GM18907 (cell line): Measurements from ENCODE around the gene TUBB2B.

Source experiments
- ATAC-seq: cut with Tn5 transposase; IDR thresholded peaks from one replicate; pipeline ENCODE4 v1.9.1; 2021; ENCODE audit warnings: mild to moderate bottlenecking, moderate library complexity; ENCODE audit not compliant: unreplicated experiment

TUBB2B gene

GRCh38 chr6:3235486-3235885, 8.0 kb upstream of the TUBB2B start:
- no peak for ATAC-seq

- ATAC-seq = no peak
Observed at GRCh38 chr6:3233904-3234303, 6.5 kb upstream of the TUBB2B start.

- ATAC-seq = no peak
Observed at GRCh38 chr6:3233321-3233720, 5.9 kb upstream of the TUBB2B start.

- no peak for ATAC-seq
Observed at GRCh38 chr6:3232017-3232945, 4.8 kb upstream of the TUBB2B start.

GRCh38 chr6:3231247-3232016, 4.0 kb upstream of the TUBB2B start:
- no peak for ATAC-seq

GRCh38 chr6:3230900-3231246, 3.4 kb upstream of the TUBB2B start:
- no peak for ATAC-seq

GRCh38 chr6:3230256-3230882, 2.9 kb upstream of the TUBB2B start:
- no peak for ATAC-seq

- ATAC-seq = no peak
Observed at GRCh38 chr6:3229566-3230178, 2.2 kb upstream of the TUBB2B start.

GRCh38 chr6:3228771-3229565, 1.5 kb upstream of the TUBB2B start:
- no peak for ATAC-seq

- ATAC-seq = no peak
Observed at GRCh38 chr6:3228046-3228671, 706 bp upstream of the TUBB2B start.

- ATAC-seq = no peak
Observed at GRCh38 chr6:3226481-3227362, 731 bp downstream of the TUBB2B start.

GRCh38 chr6:3226042-3226441, 1.4 kb downstream of the TUBB2B start:
- no peak for ATAC-seq

- no peak for ATAC-seq
Observed at GRCh38 chr6:3222506-3223038, 4.9 kb downstream of the TUBB2B start.

GRCh38 chr6:3221578-3221977, 5.9 kb downstream of the TUBB2B start:
- ATAC-seq = no peak

GRCh38 chr6:3220366-3220765, 7.1 kb downstream of the TUBB2B start:
- no peak for ATAC-seq

GRCh38 chr6:3218266-3218665, 9.2 kb downstream of the TUBB2B start:
- ATAC-seq = no peak

- ATAC-seq = no peak
Observed at GRCh38 chr6:3217286-3217685, 10.2 kb downstream of the TUBB2B start.

GRCh38 chr6:3214898-3215297, 12.6 kb downstream of the TUBB2B start:
- no peak for ATAC-seq

GRCh38 chr6:3213334-3213695, 14.1 kb downstream of the TUBB2B start:
- no peak for ATAC-seq
